ENCODE results near the gene DOCK10.

The DOCK10 gene

DNA sequence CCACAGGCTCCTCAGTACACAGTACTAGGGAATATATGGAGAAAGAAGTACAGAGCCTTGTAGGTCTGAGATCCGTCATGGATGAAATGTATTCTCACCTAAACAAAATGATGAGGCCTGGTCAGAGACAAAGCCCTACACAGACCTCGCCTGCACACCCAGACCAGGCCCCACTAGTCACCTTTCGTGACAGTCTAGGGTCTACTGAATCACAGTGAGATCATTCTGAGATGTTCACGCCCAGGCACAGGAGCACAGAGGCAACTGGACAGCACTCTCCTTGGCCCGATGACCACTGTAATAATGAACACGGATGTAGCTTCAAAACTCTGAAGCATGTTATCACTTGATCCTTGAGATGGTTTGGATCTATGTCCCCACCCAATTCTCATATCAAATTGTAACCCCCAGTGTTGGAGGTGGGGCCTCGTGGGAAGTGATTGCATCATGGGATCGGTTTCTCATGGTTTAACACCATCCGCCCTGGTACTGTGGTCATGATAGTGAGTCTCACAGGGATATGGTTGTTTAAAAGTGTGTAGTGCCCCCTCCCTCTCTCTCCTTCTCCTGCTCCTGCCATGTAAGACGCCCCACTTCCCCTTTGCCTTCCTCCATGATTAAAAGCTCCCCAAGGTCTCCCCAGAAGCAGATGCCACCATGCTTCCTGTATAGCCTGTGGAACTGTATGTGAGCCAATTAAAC is 15.1 kb downstream of the DOCK10 start:
- H3K4me3 ChIP-seq (ENCODE audit: low read length) = no peak overlapping the region
- DNase-seq (ENCODE audit: low read depth) = no peak
- TF ChIP-seq CTCF (IDR thresholded peaks at IDR 0.05; ENCODE audit: insufficient read depth, low read depth, low read length, missing control alignments) = no peak

- peak; percentile 60 for DNase-seq (ENCODE audit: low read depth)
- H3K4me3 ChIP-seq (ENCODE audit: low read length) = no peak overlapping the region
- TF ChIP-seq CTCF (IDR thresholded peaks at IDR 0.05; ENCODE audit: insufficient read depth, low read depth, low read length, missing control alignments) = no peak
Observed at GRCh38 chr2:225025917-225026571, 16.2 kb downstream of the DOCK10 start.

- DNase-seq (ENCODE audit: low read depth) = no peak
- H3K4me3 ChIP-seq (ENCODE audit: low read length) = no peak overlapping the region
- no peak for TF ChIP-seq CTCF (IDR thresholded peaks at IDR 0.05; ENCODE audit: insufficient read depth, low read depth, low read length, missing control alignments)
Observed at GRCh38 chr2:225022188-225022587, 20.1 kb downstream of the DOCK10 start.

DNA sequence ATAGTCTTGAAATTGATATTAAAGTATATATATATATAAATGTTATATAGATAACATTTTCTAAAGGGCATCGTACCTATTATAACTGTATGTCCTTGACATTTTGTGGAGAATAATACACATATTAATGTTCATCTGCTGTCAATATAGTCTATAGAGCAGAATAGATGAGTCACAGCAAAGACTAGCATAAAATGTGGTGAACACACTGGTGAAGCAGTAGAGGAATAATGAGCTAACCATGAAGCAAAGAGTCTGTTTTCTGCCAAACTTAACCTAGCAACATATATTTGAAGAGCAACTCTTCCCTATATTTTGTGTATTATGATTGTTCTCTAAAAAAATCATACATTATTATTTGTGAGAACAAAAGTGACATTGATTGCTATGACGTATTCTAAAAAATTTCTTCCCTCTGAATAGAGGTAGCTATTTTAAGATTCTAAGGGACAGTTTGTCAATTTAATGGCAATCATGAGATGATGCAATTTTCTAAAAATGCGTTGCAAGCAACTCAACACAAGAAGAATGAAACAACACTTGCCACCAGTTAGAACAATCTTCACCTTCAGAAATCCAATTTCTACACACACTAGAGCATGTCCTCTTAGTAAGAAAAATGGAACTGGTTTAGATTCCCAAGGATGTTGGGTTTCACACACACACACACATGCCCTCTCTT is 22.0 kb downstream of the DOCK10 start:
- H3K4me3 ChIP-seq (ENCODE audit: low read length) = no peak overlapping the region
- no peak for TF ChIP-seq CTCF (IDR thresholded peaks at IDR 0.05; ENCODE audit: insufficient read depth, low read depth, low read length, missing control alignments)
- DNase-seq (ENCODE audit: low read depth) = no peak

- no peak for TF ChIP-seq CTCF (IDR thresholded peaks at IDR 0.05; ENCODE audit: insufficient read depth, low read depth, low read length, missing control alignments)
- no peak for DNase-seq (ENCODE audit: low read depth)
- H3K4me3 ChIP-seq (ENCODE audit: low read length) = no peak overlapping the region
Observed at GRCh38 chr2:225019105-225019504, 23.2 kb downstream of the DOCK10 start.

- DNase-seq (ENCODE audit: low read depth) = no peak
- no peak overlapping the region for H3K4me3 ChIP-seq (ENCODE audit: low read length)
- TF ChIP-seq CTCF (IDR thresholded peaks at IDR 0.05; ENCODE audit: insufficient read depth, low read depth, low read length, missing control alignments) = no peak
Observed at GRCh38 chr2:225017713-225018112, 24.6 kb downstream of the DOCK10 start.

Data from epithelial cell of esophagus (primary cell).